A549 (cell line): ENCODE results near the gene PDE4D. TPM values are rescaled to one million over a fixed set of nuclear protein-coding genes. Genes with fewer than 3 reads are reported as not detected.

ENCODE experiments used
- ATAC-seq, 2 experiments: fragments of 200-7000 bp in 1 of 2; fragments of >200 bp in 1 of 2; cut with Nextera tagmentation in 1 of 2; cut with Tn5 transposase in 1 of 2; 3 replicates each; pipeline versions ENCODE4 v1.8.0 to v1.9.1; 2018 to 2020; ENCODE audit warnings: mild to moderate bottlenecking in 1 of 2, moderate library complexity in 1 of 2
- CTCF ChIA-PET: fragments of 300-600 bp; sonication (Branson Sonifier 250); formaldehyde crosslinking; extraction: SDS; loops from one replicate; lab custom pipeline; 2021; ENCODE audit warnings: antibody characterized with exemption, inconsistent platforms; lab: Yijun Ruan, JAX
- POLR2A ChIA-PET: fragments of 350-600 bp; formaldehyde crosslinking; extraction: SDS; loops from one replicate; lab custom pipeline; 2021; ENCODE audit warnings: antibody characterized with exemption, inconsistent platforms; lab: Yijun Ruan, JAX
- DNase-seq, 2 experiments: peaks; one replicate each; pipeline versions ENCODE4 v3.0.0 to v3.0.0-alpha.2; 2011 to 2016; ENCODE audit warnings: low read depth in 1 of 2, low spot score in 1 of 2
- FAIRE-seq: peaks from 2 replicates; lab custom pipeline; 2011; peaks lifted over from hg19 to GRCh38; lab: Jason Lieb, UNC
- H3K27ac ChIP-seq, 2 experiments: fragments of >200 bp; sonication (Bioruptor Twin); formaldehyde crosslinking; 3 replicates each; pipeline ENCODE4 v1.5.1; 2016 to 2017
- H3K4me1 ChIP-seq: fragments of >200 bp; sonication (Bioruptor Twin); formaldehyde crosslinking; 3 replicates; pipeline ENCODE4 v1.6.1; 2016
- H3K4me2 ChIP-seq: fragments of >200 bp; sonication (Bioruptor Twin); formaldehyde crosslinking; 3 replicates; pipeline ENCODE4 v1.6.1; 2016
- H3K4me3 ChIP-seq: fragments of >200 bp; sonication (Bioruptor Twin); formaldehyde crosslinking; 3 replicates; pipeline ENCODE4 v1.5.1; 2016
- H3K9me3 ChIP-seq: fragments of >200 bp; sonication (Bioruptor Twin); formaldehyde crosslinking; 3 replicates; pipeline ENCODE4 v1.6.1; 2016
- BHLHE40 ChIP-seq: IDR thresholded peaks from 2 replicates; pipeline ENCODE4 v1.6.1; 2012; ENCODE audit warnings: low read depth, low read length, inconsistent platforms
- CEBPB ChIP-seq, 2 experiments: fragments of >200 bp in 1 of 2; sonication (Bioruptor Twin) in 1 of 2; formaldehyde crosslinking in 1 of 2; IDR thresholded peaks; 2 replicates each; pipeline ENCODE4 v1.6.1; 2012 to 2016
- E2F6 ChIP-seq: IDR thresholded peaks from 2 replicates; pipeline ENCODE4 v1.6.1; 2012; ENCODE audit warnings: low read depth, borderline replicate concordance
- EHF ChIP-seq: fragments of 250-450 bp; sonication (Bioruptor Pico); IDR thresholded peaks from 2 replicates; pipeline ENCODE4 v1.5.0; 2020; ENCODE audit warnings: mild to moderate bottlenecking
- ESRRA ChIP-seq: fragments of 150-350 bp; IDR thresholded peaks from 2 replicates; pipeline ENCODE4 v1.6.1; 2014; ENCODE audit warnings: mild to moderate bottlenecking, low read length, borderline replicate concordance
- FOSL2 ChIP-seq, 2 experiments: fragments of 450-650 bp in 1 of 2; fragments of >200 bp in 1 of 2; sonication (Bioruptor Twin) in 1 of 2; formaldehyde crosslinking; IDR thresholded peaks; 2 replicates each; pipeline versions ENCODE4 v1.5.0 to v1.6.1; 2016 to 2020; ENCODE audit warnings: mild to moderate bottlenecking in 1 of 2, moderate library complexity in 1 of 2
- GATA3 ChIP-seq: IDR thresholded peaks from 2 replicates; pipeline ENCODE4 v1.6.1; 2012; ENCODE audit warnings: borderline replicate concordance
- HES2 ChIP-seq: fragments of >200 bp; sonication (Bioruptor Twin); formaldehyde crosslinking; IDR thresholded peaks from 2 replicates; pipeline ENCODE4 v1.6.1; 2016
- HOXA7 ChIP-seq: fragments of 250-450 bp; sonication (Bioruptor Pico); IDR thresholded peaks from 2 replicates; pipeline ENCODE4 v1.5.0; 2020; ENCODE audit warnings: mild to moderate bottlenecking, moderate library complexity
- HOXB5 ChIP-seq: fragments of 250-450 bp; sonication (Bioruptor Pico); IDR thresholded peaks from 2 replicates; pipeline ENCODE4 v1.5.0; 2020; ENCODE audit warnings: mild to moderate bottlenecking, moderate library complexity
- JUN ChIP-seq, 2 experiments: fragments of >200 bp; sonication (Bioruptor Twin); formaldehyde crosslinking; IDR thresholded peaks; 2 replicates in 1 of 2; 3 replicates in 1 of 2; pipeline ENCODE4 v1.6.1; 2016 to 2017
- JUNB ChIP-seq: fragments of >200 bp; sonication (Bioruptor Twin); formaldehyde crosslinking; IDR thresholded peaks from 2 replicates; pipeline ENCODE4 v1.6.1; 2016
- KDM1A ChIP-seq: fragments of 200-600 bp; sonication (generic); IDR thresholded peaks from 2 replicates; pipeline ENCODE4 v1.6.1; 2016; ENCODE audit warnings: low read depth, mild to moderate bottlenecking
- MAFK ChIP-seq: fragments of 450-650 bp; IDR thresholded peaks from 2 replicates; pipeline ENCODE4 v1.6.1; 2014; ENCODE audit not compliant: partially characterized antibody
- NPAS2 ChIP-seq: fragments of 250-450 bp; sonication (Bioruptor Pico); IDR thresholded peaks from 2 replicates; pipeline ENCODE4 v1.8.0; 2022; ENCODE audit warnings: mild to moderate bottlenecking, moderate library complexity, borderline replicate concordance
- NR3C1 ChIP-seq: fragments of >200 bp; sonication (Bioruptor Twin); formaldehyde crosslinking; IDR thresholded peaks from 3 replicates; pipeline ENCODE4 v1.6.1; 2017
- RAD21 ChIP-seq, 2 experiments: fragments of >200 bp in 1 of 2; sonication (Bioruptor Twin) in 1 of 2; formaldehyde crosslinking in 1 of 2; IDR thresholded peaks in 1 of 2; conservative IDR thresholded peaks in 1 of 2; 2 replicates in 1 of 2; 3 replicates in 1 of 2; pipeline ENCODE4 v1.6.1; 2012 to 2018; ENCODE audit warnings: inconsistent platforms in 1 of 2
- SMC3 ChIP-seq: fragments of >200 bp; sonication (Bioruptor Twin); formaldehyde crosslinking; IDR thresholded peaks from 3 replicates; pipeline ENCODE4 v1.6.1; 2018; ENCODE audit warnings: inconsistent platforms
- ZC3H11A ChIP-seq: fragments of 450-650 bp; IDR thresholded peaks from 2 replicates; pipeline ENCODE4 v1.6.1; 2014; ENCODE audit warnings: antibody characterized with exemption, mild to moderate bottlenecking
- WGBS: methylation state at CpG from one replicate; pipeline ENCODE4 v1.1.6; 2017; ENCODE audit errors: missing lambda C conversion rate; 5-methylcytosine and 5-hydroxymethylcytosine counted together
- polyA plus RNA-seq, 4 experiments: library from polyadenylated mRNA; depleted of rRNA in 3 of 4; stranded (reverse); fragments of >200 nt; fragmentation: RNase III in 1 of 4; extraction: RNeasy Plus Mini Kit Qiagen cat#74134 plus additional on column Dnase treatment in 1 of 4; gene quantifications; 2 replicates in 3 of 4; 3 replicates in 1 of 4; pipeline ENCODE4 v1.2.3, GENCODE V29; 2011 to 2017
- TF ChIP-seq, protein P1 (sequence below): fragments of 250-450 bp; sonication (Bioruptor Pico); IDR thresholded peaks from 2 replicates; pipeline ENCODE4 v1.5.0; 2021; ENCODE audit warnings: mild to moderate bottlenecking, moderate library complexity, borderline replicate concordance

PDE4D gene
- polyA plus RNA-seq, 2 of the 4 experiments (the other 2 are of a cell fraction) = 74.0 to 213 TPM

DNA sequence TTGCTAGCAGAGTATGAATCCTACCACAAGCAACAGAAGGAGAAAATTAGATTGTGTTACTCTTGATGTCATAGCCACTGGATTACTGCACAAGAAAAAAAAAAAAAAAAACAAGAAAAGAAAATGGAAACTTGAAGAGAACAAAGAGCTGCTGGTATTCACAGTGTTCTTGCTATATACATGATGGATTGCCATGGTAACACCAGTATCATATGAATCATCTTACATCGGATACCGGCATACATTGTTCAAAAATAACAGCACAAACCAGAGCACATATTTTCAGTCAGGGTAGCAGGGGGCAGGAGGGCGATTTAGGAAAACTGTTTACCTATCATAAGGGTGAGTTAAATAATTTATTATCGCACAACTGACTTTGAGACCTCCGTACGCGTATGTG, 472.9 kb downstream of the PDE4D start:
- 96% methylated on average over 7 of the region's 7 CpGs for WGBS
- no peak for TF ChIP-seq NPAS2 (CRISPR knock-in tag)
- no peak for TF ChIP-seq ZC3H11A
- no peak for TF ChIP-seq FOSL2 (IDR thresholded peaks at IDR 0.05)
- TF ChIP-seq FOSL2 (CRISPR knock-in tag; IDR thresholded peaks at IDR 0.05) = no peak
- TF ChIP-seq HOXB5 (CRISPR knock-in tag) = no peak
- no peak for TF ChIP-seq BHLHE40
- TF ChIP-seq E2F6 = no peak
- no peak for FAIRE-seq

GRCh38 chr5:59418808-59419207, 474.7 kb downstream of the PDE4D start:
- ATAC-seq (no peak), FAIRE-seq (no peak), DNase-seq (no peak)
- ChIA-PET CTCF (interaction anchor here (0.6 to 1.2 kb wide), 2 partner anchors 230 to 527 kb away, joined by 3 to 4 read pairs; no protein-coding TSS in a partner anchor), POLR2A (interaction anchor here (0.6 kb wide), 1 partner anchor 242 kb away, joined by 3 read pairs; no protein-coding TSS in a partner anchor)
- 76% methylated on average over 1 of the region's 1 CpG for WGBS
- peak overlapping the region in 1 of 2 experiments; percentile 45; a peak in 2 of 6 replicates for H3K27ac ChIP-seq
- H3K4me3 ChIP-seq = no peak overlapping the region
- TF ChIP-seq NR3C1 (no peak), HOXA7 (CRISPR knock-in tag) (no peak), CEBPB (IDR thresholded peaks at IDR 0.05) (no peak), HES2 (no peak), SMC3 (no peak), RAD21 (conservative IDR thresholded peaks at IDR 0.05 in 1 of 2, IDR thresholded peaks at IDR 0.05 in 1 of 2) (no peak), MAFK (no peak), EHF (no peak), KDM1A (no peak)
- H3K9me3 ChIP-seq = no peaks in the 10 kb centered on the region
- no peak overlapping the region for H3K4me2 ChIP-seq
- H3K4me1 ChIP-seq = peaks cover 76% of the 10 kb centered on the region

More for the DNA sequence above, 472.9 kb downstream of the PDE4D start:
- Histone ChIP-seq H3K9me3 (no peaks in the 10 kb centered on the region), H3K4me1 (peaks cover 65% of the 10 kb centered on the region), H3K4me3 (no peak overlapping the region), H3K4me2 (no peak overlapping the region), H3K27ac (no peak overlapping the region)
- CTCF ChIA-PET = no interaction called here
- ATAC-seq = peak in 1 of 2 experiments; percentile 24; a peak in 1 of 6 replicates
- DNase-seq = no peak
- POLR2A ChIA-PET = no interaction called here

- peak; percentile 9 to 66 for DNase-seq
- Histone ChIP-seq H3K4me2 (peak overlapping the region; percentile 63), H3K9me3 (no peaks in the 10 kb centered on the region), H3K4me3 (no peak overlapping the region), H3K27ac (peak overlapping the region; percentile 69 to 77), H3K4me1 (peaks cover 57% of the 10 kb centered on the region)
- ChIA-PET POLR2A (no interaction called here), CTCF (interaction anchor here (0.9 to 1.5 kb wide), 4 partner anchors 9 to 245 kb away, joined by 3 to 5 read pairs (median 4); no protein-coding TSS in a partner anchor)
- 5% methylated on average over 1 of the region's 1 CpG for WGBS
- peak; percentile 18 for FAIRE-seq
- TF ChIP-seq GATA3 (no peak), JUNB (peak; percentile 85), ESRRA (no peak), FOSL2 (IDR thresholded peaks at IDR 0.05) (peak; percentile 82), FOSL2 (CRISPR knock-in tag; IDR thresholded peaks at IDR 0.05) (peak; percentile 67), HES2 (peak; percentile 27; the same call in 1 of the 2 replicates), RAD21 (conservative IDR thresholded peaks at IDR 0.05 in 1 of 2, IDR thresholded peaks at IDR 0.05 in 1 of 2) (0 out of 5 replicates have a peak, but pooled peaks of 1 of the 2 experiments have one; percentile 11), CEBPB (IDR thresholded peaks at IDR 0.05) (peak; percentile 87 to 89), JUN (IDR thresholded peaks at IDR 0.05) (peak; percentile 32 to 79; a peak in 2 of 5 replicates), ZC3H11A (no peak)
- TF ChIP-seq, protein P1, sequence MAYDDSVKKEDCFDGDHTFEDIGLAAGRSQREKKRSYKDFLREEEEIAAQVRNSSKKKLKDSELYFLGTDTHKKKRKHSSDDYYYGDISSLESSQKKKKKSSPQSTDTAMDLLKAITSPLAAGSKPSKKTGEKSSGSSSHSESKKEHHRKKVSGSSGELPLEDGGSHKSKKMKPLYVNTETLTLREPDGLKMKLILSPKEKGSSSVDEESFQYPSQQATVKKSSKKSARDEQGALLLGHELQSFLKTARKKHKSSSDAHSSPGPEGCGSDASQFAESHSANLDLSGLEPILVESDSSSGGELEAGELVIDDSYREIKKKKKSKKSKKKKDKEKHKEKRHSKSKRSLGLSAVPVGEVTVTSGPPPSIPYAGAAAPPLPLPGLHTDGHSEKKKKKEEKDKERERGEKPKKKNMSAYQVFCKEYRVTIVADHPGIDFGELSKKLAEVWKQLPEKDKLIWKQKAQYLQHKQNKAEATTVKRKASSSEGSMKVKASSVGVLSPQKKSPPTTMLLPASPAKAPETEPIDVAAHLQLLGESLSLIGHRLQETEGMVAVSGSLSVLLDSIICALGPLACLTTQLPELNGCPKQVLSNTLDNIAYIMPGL = no peak
- ATAC-seq = peak; percentile 47 to 56; a peak in 5 of 6 replicates
Measured at GRCh38 chr5:59416451-59416850, 477.1 kb downstream of the PDE4D start.
